NB4 (cell line): ENCODE results near the gene RPS19BP1.

ENCODE experiments used
- DNase-seq: peaks from one replicate; pipeline ENCODE4 v3.0.0; 2010; ENCODE audit warnings: low read depth
- H3K4me3 ChIP-seq: one replicate; pipeline ENCODE4 v1.5.1; 2011; ENCODE audit warnings: mild to moderate bottlenecking, low read depth, low read length, moderate library complexity
- CTCF ChIP-seq: IDR thresholded peaks from one replicate; pipeline ENCODE4 v1.5.1; 2012; ENCODE audit warnings: low read depth, low read length
- MAX ChIP-seq: IDR thresholded peaks from 2 replicates; pipeline ENCODE4 v1.6.1; 2011; ENCODE audit warnings: low read depth, low read length
- MYC ChIP-seq: IDR thresholded peaks from 2 replicates; pipeline ENCODE4 v1.6.1; 2011; ENCODE audit warnings: low read depth, low read length
- POLR2A ChIP-seq: IDR thresholded peaks from 2 replicates; pipeline ENCODE4 v1.6.1; 2011; ENCODE audit warnings: mild to moderate bottlenecking; ENCODE audit not compliant: insufficient read length; ENCODE audit errors: extremely low read depth

Gene RPS19BP1

GRCh38 chr22:39481595-39481994 is 51.0 kb downstream of the RPS19BP1 start:
- no peak for TF ChIP-seq MYC
- TF ChIP-seq MAX: no peak
- no peak for TF ChIP-seq CTCF
- no peak for TF ChIP-seq POLR2A
- no peak overlapping the region for H3K4me3 ChIP-seq
- no peak for DNase-seq

- no peak for DNase-seq
- no peak overlapping the region for H3K4me3 ChIP-seq
- TF ChIP-seq MAX (no peak), MYC (no peak), CTCF (no peak), POLR2A (no peak)
Measured at GRCh38 chr22:39481054-39481453, 51.5 kb downstream of the RPS19BP1 start.

GRCh38 chr22:39480557-39480956 is 52.0 kb downstream of the RPS19BP1 start:
- no peak overlapping the region for H3K4me3 ChIP-seq
- DNase-seq: no peak
- TF ChIP-seq MYC: no peak
- no peak for TF ChIP-seq MAX
- TF ChIP-seq CTCF: no peak
- no peak for TF ChIP-seq POLR2A

- no peak for DNase-seq
- no peak for TF ChIP-seq POLR2A
- no peak for TF ChIP-seq MAX
- TF ChIP-seq CTCF: no peak
- TF ChIP-seq MYC: no peak
- no peak overlapping the region for H3K4me3 ChIP-seq
Measured at GRCh38 chr22:39479254-39479653, 53.3 kb downstream of the RPS19BP1 start.
